ENCODE results near the gene MRPL43. TPM values are rescaled to one million over a fixed set of nuclear protein-coding genes. Genes with fewer than 3 reads are reported as not detected.

MRPL43 gene
- total RNA-seq, 2 experiments from 2014 or later = 48.2 to 52.2 TPM

DNA sequence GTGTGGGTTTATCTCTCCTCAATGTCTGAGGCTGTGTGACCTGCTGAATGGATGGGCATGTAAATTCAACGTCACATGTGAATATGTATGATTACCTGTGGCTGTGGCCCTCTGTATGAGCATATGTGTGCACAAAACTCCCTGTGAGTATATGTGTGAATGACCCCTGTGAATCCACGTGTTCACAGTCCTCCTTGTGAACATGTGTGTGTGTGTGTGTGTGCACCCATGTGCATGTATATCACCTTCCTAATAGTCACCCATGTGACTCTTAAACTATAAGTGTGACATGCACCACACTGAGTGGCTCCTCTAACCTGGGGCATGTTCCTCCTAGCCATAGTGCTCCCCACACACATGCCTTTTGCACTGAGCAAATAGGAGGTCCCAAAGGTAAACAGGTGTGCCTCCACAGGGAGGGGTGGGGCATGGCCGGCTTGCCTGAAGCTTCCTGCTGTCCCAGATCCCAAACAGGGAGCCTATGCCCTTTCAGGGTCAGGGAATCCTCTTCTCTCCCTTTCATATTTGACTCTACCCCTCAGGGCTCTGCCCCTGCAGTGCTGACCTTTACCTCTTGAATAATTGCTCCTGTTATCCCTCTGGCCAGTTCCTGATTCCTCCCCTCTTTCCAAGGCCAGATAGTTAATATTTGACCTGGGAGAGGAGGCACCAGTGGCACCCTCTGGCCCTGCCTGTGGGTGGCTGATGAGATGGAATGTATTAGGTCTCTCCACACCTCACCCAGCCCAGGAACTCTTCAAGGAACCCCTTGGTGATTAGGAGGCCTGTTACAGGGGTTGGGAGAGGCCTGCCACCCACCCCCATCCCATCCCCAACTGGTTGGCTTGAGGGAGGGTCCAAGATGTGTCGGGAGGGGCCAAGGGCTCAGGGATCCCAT lies 16.1 kb downstream of the MRPL43 start:
- no peak for ATAC-seq
- peaks cover 7% of the 10 kb centered on the region for H3K4me1 Mint-ChIP-seq
- no peaks in the 10 kb centered on the region for H3K9me3 Mint-ChIP-seq (ENCODE audit: low read depth)
- H3K4me3 Mint-ChIP-seq = no peak overlapping the region
- H3K36me3 Mint-ChIP-seq = no peaks in the 10 kb centered on the region
- CTCF ChIA-PET = no interaction called here
- no peak for DNase-seq
- H3K27ac Mint-ChIP-seq = no peak overlapping the region
- no peaks in the 10 kb centered on the region for H3K27me3 Mint-ChIP-seq

DNA sequence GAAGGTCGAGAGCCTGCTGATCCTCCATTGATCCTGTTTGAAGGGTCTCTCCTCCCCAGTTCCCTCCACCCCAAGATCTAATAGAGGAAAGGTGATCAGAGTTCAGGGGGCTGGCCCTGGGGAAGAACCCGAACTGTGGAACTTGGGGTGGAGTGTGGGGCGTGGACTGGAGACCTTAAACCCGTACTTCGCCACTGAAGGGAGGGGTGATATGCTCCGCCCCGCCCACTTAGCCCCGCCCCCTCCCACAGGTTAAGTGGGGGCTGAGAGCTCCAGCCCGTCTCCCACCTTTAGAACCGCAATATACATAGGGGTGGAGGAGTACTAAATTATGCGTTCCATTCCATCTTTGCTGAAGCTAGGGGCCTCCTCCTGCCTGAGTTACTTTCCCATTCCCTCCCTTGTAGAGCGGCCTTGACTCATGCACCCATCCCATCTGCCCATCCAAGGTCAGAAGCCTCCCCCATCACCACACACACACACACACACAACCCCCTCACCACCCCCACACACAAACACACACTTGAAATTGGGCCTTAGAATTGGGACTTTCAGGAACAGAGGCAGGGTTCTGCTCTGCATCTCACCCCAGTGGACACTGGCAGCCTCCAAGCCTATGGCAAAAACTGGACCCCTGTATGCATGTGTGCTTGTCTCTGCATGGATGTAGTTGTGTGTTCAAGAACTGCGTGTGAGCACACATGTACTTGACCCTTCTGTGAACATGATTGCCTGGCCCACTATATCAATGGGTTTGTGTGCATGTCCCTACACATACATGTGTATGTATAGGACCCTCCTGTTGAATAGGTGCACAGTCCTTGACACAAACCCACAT lies 17.0 kb downstream of the MRPL43 start:
- peak overlapping the region; percentile 27 for H3K4me3 Mint-ChIP-seq
- no peaks in the 10 kb centered on the region for H3K36me3 Mint-ChIP-seq
- DNase-seq = no peak
- CTCF ChIA-PET = interaction anchor here (1.4 to 2.3 kb wide), 3 partner anchors 14 to 28 kb away, joined by 4 to 11 read pairs (median 4); partner anchors contain the start of gene MRPL43
- no peak overlapping the region for H3K27ac Mint-ChIP-seq
- ATAC-seq = no peak
- H3K9me3 Mint-ChIP-seq (ENCODE audit: low read depth) = no peaks in the 10 kb centered on the region
- no peaks in the 10 kb centered on the region for H3K27me3 Mint-ChIP-seq
- peaks cover 7% of the 10 kb centered on the region for H3K4me1 Mint-ChIP-seq

DNA sequence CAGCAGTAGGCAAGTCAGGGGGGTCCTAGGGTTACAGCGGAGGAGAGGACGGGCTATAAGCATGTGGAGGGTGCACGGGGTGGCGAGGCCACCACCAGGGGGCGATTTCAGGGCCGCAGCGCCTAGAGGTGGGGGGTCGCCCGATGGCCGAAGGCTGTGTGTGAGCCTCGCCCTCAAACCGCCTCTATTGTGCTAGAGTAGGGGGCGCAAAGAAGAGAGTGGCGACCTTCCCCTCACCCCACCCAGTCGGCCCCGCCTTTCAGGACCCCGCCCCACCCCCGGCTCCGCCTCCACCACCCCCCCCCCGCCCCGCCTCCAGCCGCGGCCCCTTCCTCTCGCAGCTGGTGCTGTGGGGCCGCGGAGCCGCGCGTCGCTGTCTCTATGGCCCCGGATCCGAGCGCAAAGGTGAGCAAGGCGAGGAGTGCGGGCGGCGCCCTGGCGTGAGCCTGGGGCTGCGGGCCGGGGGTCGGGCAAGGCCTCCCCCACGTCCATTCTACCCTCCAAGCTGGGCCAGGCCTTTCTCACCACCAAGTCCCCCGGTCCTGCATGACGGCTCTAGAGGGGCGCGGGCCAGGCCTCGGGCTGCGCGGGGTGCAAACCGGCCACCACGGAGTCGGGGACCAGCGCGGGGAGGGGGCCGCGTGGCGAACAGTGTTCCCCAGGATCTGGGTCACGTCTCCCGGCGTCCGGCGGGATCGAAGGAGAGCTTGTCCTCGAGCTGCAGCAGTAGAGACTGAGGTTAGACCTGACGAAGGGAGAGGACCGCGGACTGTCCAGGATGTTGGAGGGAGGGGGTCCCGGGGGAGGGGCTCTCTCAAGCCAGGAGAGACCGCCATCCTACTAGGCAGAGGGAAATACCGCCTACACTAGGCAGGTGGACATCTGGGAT lies 17.9 kb downstream of the MRPL43 start, which contains the start of gene SEMA4G:
TSS of gene SEMA4G (plus strand) at position 318 of the 889 bp plus-strand sequence. CDS start 3,409 bp downstream, outside the sequence.
- CTCF ChIA-PET = interaction anchor here (0.8 to 2.3 kb wide), 9 partner anchors 11 to 48 kb away, joined by 3 to 11 read pairs (median 4); partner anchors contain the start of gene MRPL43
- Mint-ChIP-seq H3K27me3 (no peaks in the 10 kb centered on the region), H3K9me3 (ENCODE audit: low read depth) (no peaks in the 10 kb centered on the region), H3K27ac (peak within 1 kb of the TSS; percentile 35), H3K4me3 (peak within 1 kb of the TSS; percentile 27), H3K36me3 (no peaks in the 10 kb centered on the region), H3K4me1 (peaks cover 7% of the 10 kb centered on the region)
- ATAC-seq = peak; percentile 80
- no peak for DNase-seq

DNA sequence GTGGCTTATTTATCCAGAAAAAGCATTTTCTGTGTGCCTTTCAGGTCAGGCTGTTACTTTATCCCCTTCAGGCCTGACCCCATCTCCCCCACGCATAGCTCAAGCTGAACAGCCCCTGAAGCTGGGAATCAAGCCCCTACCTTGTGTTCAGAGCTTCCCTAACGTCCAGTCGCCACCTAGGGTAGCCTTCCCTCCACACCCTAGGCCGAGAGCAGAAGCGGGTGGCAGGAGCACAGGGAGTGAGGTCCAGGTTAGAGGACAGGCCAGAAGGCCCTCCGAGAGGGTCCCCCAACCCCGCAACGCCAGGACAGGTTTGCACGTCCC lies 18.5 kb downstream of the MRPL43 start:
- peak overlapping the region; percentile 16 for H3K4me3 Mint-ChIP-seq
- no peak overlapping the region for H3K27ac Mint-ChIP-seq
- CTCF ChIA-PET = interaction anchor here (0.6 to 4.2 kb wide), 10 partner anchors 11 to 81 kb away, joined by 3 to 20 read pairs (median 4); partner anchors contain the start of gene MRPL43
- H3K4me1 Mint-ChIP-seq = peaks cover 7% of the 10 kb centered on the region
- peak; percentile 9 for ATAC-seq
- H3K36me3 Mint-ChIP-seq = no peaks in the 10 kb centered on the region
- H3K9me3 Mint-ChIP-seq (ENCODE audit: low read depth) = no peaks in the 10 kb centered on the region
- H3K27me3 Mint-ChIP-seq = no peaks in the 10 kb centered on the region
- no peak for DNase-seq

DNA sequence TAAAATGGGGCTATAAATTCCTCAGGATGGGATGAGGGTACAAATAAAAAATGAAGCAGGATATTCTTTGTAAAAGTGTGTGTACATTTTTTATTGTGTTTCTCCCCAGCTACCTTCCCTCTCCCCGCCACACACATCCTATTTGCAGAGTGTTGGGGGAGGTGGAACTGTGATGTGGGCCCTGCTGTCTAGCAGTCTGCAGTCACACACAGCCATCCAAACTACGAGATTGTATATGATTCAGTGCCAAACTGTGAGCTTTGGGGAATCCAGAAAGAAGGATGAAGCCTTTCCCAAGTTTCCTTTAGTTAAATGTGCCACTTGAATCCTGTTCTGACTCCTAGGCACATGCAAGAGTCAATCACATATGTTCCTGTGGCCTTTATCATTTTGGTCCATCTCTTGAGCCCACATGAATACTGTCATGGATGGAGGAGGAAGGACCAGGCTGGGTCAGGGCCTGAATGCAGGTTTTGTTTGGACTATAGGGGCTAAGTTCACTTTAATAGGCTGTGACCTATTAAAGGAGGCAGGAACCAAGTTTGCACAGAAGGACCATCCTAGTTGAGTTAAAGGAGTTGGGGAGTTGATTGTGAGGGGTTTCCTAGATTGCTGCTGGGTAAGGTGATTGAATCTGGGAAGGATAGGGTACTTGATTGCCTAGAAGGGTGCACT lies 19.1 kb downstream of the MRPL43 start:
- CTCF ChIA-PET = interaction anchor here (0.6 to 4.2 kb wide), 9 partner anchors 10 to 82 kb away, joined by 3 to 20 read pairs (median 3); no protein-coding TSS in a partner anchor
- H3K27ac Mint-ChIP-seq = peak overlapping the region; percentile 35
- H3K9me3 Mint-ChIP-seq (ENCODE audit: low read depth) = no peaks in the 10 kb centered on the region
- H3K36me3 Mint-ChIP-seq = no peaks in the 10 kb centered on the region
- no peaks in the 10 kb centered on the region for H3K27me3 Mint-ChIP-seq
- H3K4me1 Mint-ChIP-seq = peaks cover 7% of the 10 kb centered on the region
- ATAC-seq (no peak), DNase-seq (no peak)
- no peak overlapping the region for H3K4me3 Mint-ChIP-seq

DNA sequence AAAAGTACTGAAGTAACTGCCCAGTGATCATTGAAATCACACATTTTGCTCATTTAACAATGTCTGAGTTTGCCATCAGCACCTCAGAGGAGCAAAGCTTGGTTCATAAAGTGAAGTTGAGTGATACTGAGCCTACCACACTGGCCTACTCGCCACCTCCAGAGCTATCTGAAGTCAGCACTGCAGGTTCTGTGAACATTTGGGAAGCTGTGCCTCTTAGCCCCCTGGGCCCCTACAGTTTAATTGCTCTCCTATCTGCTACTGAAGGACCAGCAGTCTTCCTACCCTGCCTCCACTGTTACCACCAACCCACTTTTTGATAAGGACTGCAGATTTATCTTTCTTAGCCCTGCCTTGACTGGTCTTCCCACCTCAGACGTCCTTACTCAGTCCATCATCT lies 20.0 kb downstream of the MRPL43 start:
- H3K27ac Mint-ChIP-seq = no peak overlapping the region
- peaks cover 7% of the 10 kb centered on the region for H3K4me1 Mint-ChIP-seq
- ATAC-seq = no peak

DNA sequence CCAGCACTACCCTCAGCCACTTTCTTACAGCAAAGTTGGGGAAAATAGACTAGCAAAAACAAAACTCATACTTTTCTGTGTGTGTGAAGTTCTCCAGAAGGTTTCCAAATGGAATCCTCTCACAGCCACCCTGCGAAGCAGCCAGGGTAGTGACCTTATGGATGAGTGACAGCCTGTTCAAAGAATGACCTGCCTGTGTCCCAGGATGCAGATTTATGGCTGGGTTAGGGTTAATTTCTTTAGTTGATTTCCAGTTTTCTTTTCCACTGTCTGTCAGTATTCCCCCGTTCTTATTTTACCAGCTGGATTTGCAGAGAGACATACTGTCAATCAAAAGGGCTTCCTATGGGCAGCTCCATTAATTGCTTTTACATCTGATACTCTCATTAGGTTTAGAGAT lies 20.4 kb downstream of the MRPL43 start:
- no peak for ATAC-seq
- no peak for DNase-seq

More for the DNA sequence above, 20.0 kb downstream of the MRPL43 start:
- Mint-ChIP-seq H3K4me3 (no peak overlapping the region), H3K36me3 (peaks cover 8% of the 10 kb centered on the region), H3K27me3 (no peaks in the 10 kb centered on the region), H3K9me3 (ENCODE audit: low read depth) (no peaks in the 10 kb centered on the region)
- DNase-seq = no peak
- CTCF ChIA-PET = interaction anchor here (1.2 to 4.2 kb wide), 3 partner anchors 9 to 47 kb away, joined by 5 to 20 read pairs (median 8); no protein-coding TSS in a partner anchor

DNA sequence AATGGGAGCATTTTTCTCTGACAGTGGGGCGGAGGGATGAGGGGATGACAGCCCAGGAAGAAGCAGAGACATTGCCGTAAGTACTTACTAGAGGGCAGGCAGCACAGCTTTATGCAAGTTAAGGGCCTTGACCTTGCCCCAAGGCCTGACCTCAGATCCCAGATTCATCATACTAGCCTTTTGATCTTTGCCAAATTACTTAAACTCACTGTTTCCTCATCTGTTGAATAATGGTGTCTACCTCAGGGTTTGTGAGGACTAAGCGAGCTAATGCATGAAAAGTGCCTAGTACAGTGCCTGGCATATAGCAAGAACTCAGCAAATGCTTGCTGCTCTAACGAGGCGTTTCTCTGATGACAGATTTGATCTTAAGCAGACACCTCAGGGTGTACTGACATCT lies 21.5 kb downstream of the MRPL43 start:
- CTCF ChIA-PET = interaction anchor here (2.6 to 4.2 kb wide), 2 partner anchors 22 to 48 kb away, joined by 8 to 20 read pairs; partner anchors contain the start of genes MRPL43 and TWNK
- Mint-ChIP-seq H3K27ac (no peak overlapping the region), H3K4me3 (no peak overlapping the region), H3K27me3 (no peaks in the 10 kb centered on the region), H3K4me1 (peaks cover 7% of the 10 kb centered on the region), H3K9me3 (ENCODE audit: low read depth) (no peaks in the 10 kb centered on the region), H3K36me3 (peaks cover 16% of the 10 kb centered on the region)
- DNase-seq = no peak
- ATAC-seq = no peak

More for the DNA sequence above, 20.4 kb downstream of the MRPL43 start:
- Mint-ChIP-seq H3K4me3 (no peak overlapping the region), H3K4me1 (peaks cover 7% of the 10 kb centered on the region), H3K27me3 (no peaks in the 10 kb centered on the region), H3K36me3 (peaks cover 11% of the 10 kb centered on the region), H3K27ac (no peak overlapping the region), H3K9me3 (ENCODE audit: low read depth) (no peaks in the 10 kb centered on the region)
- CTCF ChIA-PET = interaction anchor here (0.9 to 4.2 kb wide), 3 partner anchors 8 to 47 kb away, joined by 3 to 20 read pairs (median 8); no protein-coding TSS in a partner anchor

DNA sequence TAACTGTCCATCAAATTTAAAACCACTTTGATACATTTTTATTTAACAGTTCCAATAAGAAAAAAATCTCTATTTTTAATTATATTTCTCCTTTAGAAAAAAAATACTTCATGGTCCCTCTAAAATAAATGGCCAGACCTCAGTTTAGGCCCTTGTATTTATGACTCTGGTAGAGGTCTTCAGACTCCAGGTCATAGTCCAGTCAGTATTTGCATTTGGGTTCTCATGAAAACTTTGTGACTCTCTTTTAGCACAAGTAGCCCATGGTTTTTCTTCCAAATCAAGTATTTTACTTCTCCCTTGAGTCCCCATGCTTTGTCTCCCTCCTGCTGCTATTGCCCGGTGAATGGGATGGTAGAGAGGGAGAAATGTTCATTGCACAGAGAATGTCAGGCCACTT lies 23.5 kb downstream of the MRPL43 start:
- ATAC-seq (no peak), DNase-seq (no peak)
- peaks cover 4% of the 10 kb centered on the region for H3K4me1 Mint-ChIP-seq
- no peak overlapping the region for H3K27ac Mint-ChIP-seq
- no peak overlapping the region for H3K4me3 Mint-ChIP-seq
- CTCF ChIA-PET = no interaction called here
- H3K9me3 Mint-ChIP-seq (ENCODE audit: low read depth) = no peaks in the 10 kb centered on the region
- no peaks in the 10 kb centered on the region for H3K27me3 Mint-ChIP-seq
- H3K36me3 Mint-ChIP-seq = peaks cover 26% of the 10 kb centered on the region

DNA sequence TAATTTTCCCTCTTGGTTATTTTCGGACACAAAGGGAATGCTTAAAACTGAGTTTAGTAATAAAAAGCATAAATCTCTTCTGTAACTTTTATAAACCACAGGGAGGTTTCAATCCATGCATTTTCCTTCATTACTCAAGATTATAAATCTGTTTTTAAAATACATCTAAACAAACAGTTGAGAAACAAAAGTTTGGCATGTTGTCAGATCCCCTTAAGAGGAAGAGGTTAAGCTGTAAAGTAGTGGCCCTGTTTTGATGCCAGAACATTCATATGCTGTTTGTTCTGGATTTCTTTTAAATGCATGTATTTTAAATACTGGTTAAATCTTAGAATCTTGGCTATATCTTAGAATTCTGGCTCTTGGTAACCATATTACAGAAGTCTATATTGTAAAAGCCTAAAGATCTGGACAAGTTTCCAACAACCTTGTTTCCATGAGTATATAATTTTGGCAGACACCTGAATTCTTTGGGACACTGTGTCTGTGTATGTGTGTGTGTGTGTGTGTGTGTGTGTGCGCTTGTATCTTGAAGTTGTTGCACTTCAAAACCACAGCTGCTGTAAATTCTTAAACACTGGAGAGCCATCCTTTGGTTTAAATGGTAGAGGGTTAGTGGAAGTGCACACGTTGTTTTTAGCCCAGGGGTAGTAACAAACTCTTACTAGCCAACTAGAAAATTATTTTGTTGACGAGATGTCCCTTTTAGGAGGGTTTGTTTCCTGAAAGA lies 24.8 kb downstream of the MRPL43 start:
- CTCF ChIA-PET = no interaction called here
- no peaks in the 10 kb centered on the region for H3K9me3 Mint-ChIP-seq (ENCODE audit: low read depth)
- no peak overlapping the region for H3K4me3 Mint-ChIP-seq
- ATAC-seq (no peak), DNase-seq (no peak)
- no peak overlapping the region for H3K27ac Mint-ChIP-seq
- H3K36me3 Mint-ChIP-seq = peaks cover 29% of the 10 kb centered on the region
- no peaks in the 10 kb centered on the region for H3K27me3 Mint-ChIP-seq
- no peaks in the 10 kb centered on the region for H3K4me1 Mint-ChIP-seq

DNA sequence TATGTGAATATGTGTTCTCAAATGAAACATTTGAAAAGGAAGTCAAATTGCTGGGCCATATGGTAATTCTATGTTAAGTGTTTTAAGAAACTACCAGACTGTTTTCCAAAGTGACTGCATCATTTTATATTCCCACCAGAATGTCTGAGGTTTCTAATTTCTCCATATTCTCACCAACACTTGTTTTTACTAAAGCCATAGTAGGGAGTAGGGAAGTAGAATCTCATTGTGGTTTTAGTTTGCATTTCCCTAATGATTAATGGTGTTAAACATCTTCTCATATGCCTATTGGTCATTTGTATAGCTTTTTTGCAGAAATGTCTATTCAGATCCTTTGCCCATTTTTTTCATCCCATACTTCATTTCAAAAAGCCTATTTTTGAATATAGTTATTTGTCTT lies 27.0 kb downstream of the MRPL43 start:
- Mint-ChIP-seq H3K4me3 (no peak overlapping the region), H3K36me3 (peaks cover 36% of the 10 kb centered on the region)

More for the DNA sequence above, 27.0 kb downstream of the MRPL43 start:
- ATAC-seq (no peak), DNase-seq (no peak)
- Mint-ChIP-seq H3K27me3 (no peaks in the 10 kb centered on the region), H3K27ac (no peak overlapping the region), H3K9me3 (ENCODE audit: low read depth) (no peaks in the 10 kb centered on the region), H3K4me1 (peaks cover 7% of the 10 kb centered on the region)
- CTCF ChIA-PET = no interaction called here
